ENCODE measurements around the gene GLIS1. TPM values are rescaled to one million over a fixed set of nuclear protein-coding genes. Genes with fewer than 3 reads are reported as not detected.

GLIS1 gene
- total and polyA plus RNA-seq, 11 donors: 0.06 to 0.35 (median 0.13) TPM; not detected in 6

DNA sequence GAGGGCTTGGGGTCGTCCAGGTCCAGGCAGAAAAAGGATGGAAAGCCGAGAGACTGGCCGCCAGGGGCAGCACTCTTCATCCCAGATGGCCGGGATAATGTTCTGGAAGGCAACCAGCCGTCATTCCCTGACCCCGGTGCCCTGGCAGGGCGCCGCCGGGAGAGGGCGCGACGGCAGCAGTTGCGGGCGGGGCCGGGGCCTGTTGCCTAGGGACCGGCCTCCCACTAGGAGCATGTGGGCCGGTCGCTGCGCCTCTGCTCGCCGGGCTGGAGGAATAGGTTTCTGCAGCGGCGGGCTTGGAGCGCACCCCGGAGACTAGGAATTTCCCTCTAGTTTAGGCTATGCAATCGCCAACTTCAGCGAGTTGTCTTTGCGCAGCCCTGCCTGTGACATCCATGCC, 268.8 kb downstream of the GLIS1 start:
- TF ChIP-seq, protein P1, sequence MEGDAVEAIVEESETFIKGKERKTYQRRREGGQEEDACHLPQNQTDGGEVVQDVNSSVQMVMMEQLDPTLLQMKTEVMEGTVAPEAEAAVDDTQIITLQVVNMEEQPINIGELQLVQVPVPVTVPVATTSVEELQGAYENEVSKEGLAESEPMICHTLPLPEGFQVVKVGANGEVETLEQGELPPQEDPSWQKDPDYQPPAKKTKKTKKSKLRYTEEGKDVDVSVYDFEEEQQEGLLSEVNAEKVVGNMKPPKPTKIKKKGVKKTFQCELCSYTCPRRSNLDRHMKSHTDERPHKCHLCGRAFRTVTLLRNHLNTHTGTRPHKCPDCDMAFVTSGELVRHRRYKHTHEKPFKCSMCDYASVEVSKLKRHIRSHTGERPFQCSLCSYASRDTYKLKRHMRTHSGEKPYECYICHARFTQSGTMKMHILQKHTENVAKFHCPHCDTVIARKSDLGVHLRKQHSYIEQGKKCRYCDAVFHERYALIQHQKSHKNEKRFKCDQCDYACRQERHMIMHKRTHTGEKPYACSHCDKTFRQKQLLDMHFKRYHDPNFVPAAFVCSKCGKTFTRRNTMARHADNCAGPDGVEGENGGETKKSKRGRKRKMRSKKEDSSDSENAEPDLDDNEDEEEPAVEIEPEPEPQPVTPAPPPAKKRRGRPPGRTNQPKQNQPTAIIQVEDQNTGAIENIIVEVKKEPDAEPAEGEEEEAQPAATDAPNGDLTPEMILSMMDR (IDR thresholded peaks at IDR 0.05): peak; percentile 39 to 80 (median 56)
- TF ChIP-seq POLR2A (IDR thresholded peaks at IDR 0.05): no peak
- ATAC-seq (peak; percentile 48 to 93 (median 80)), DNase-seq (peak; percentile 67 to 80 (median 74))
- WGBS, 4 donors: 12 to 17% (median 16%) methylated on average over 19 to 28 of the region's 28 CpGs
- intact Hi-C loops (cut with DNase I): no loop called here
- peaks cover 0 to 8% (median 5%) of the 10 kb centered on the region in 12 donors for H3K4me1 ChIP-seq
- no peaks in the 10 kb centered on the region for H3K27me3 ChIP-seq
- peak overlapping the region in 3 of 12 donors; percentile 9 to 15 (median 13) for H3K4me3 ChIP-seq
- H3K36me3 ChIP-seq: no peaks in the 10 kb centered on the region
- no peak overlapping the region for H3K27ac ChIP-seq
- H3K9me3 ChIP-seq: no peaks in the 10 kb centered on the region

DNA sequence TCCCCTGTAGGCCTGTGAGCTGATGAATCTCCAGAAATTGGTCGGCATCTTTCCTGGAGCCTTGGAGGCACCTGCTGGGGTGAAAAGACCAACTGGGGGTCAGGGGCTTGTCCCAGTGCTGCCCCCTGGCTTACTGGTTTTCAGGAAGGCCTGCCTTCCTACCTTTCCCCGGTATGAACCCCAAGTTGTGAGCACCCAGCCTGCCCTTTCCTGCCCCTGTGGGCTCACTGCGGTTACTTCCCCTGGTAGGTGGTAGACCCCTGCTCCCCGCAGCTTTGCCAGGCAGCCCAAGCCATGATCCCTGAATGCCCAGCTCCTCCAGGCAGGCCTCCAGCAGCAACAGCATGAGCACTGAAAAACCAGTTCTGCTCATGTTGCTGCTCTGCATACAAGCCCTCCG, 269.6 kb downstream of the GLIS1 start:
- no peaks in the 10 kb centered on the region for H3K27me3 ChIP-seq
- H3K9me3 ChIP-seq: no peaks in the 10 kb centered on the region
- 89 to 95% (median 92%) methylated on average over 4 to 5 of the region's 5 CpGs for WGBS, 4 donors
- intact Hi-C loops (cut with DNase I): no loop called here
- H3K4me1 ChIP-seq: peaks cover 0 to 8% (median 5%) of the 10 kb centered on the region in 12 donors
- TF ChIP-seq, protein P1 (IDR thresholded peaks at IDR 0.05): no peak
- no peak for TF ChIP-seq POLR2A (IDR thresholded peaks at IDR 0.05)
- DNase-seq: no peak
- H3K36me3 ChIP-seq: no peaks in the 10 kb centered on the region
- no peak overlapping the region for H3K4me3 ChIP-seq
- ATAC-seq: no peak
- no peak overlapping the region for H3K27ac ChIP-seq

DNA sequence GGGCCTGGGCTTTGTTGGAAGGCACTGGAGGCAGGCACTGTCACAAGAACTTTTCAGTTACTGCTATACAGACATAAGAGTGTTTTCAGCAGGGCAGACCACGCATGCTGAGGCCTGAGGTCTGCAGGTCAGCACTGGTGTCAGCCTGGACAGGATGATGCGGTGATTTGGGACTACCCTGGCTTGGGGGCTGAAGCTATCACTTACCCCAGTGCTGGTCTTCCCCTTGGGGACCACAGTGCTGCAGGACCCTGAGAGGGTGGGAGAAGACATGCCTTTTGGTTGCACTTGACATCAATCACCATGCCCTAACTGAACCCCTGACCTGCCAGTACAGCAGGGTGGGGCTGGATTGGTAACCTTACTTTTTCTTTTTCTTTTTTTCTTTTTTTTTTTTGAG, 270.6 kb downstream of the GLIS1 start:
- Histone ChIP-seq H3K27me3 (no peaks in the 10 kb centered on the region), H3K4me3 (no peak overlapping the region), H3K4me1 (peaks cover 0 to 8% (median 5%) of the 10 kb centered on the region in 12 donors), H3K36me3 (no peaks in the 10 kb centered on the region), H3K9me3 (no peaks in the 10 kb centered on the region), H3K27ac (no peak overlapping the region)
- DNase-seq (no peak), ATAC-seq (no peak)
- TF ChIP-seq, protein P1 (IDR thresholded peaks at IDR 0.05): no peak
- no peak for TF ChIP-seq POLR2A (IDR thresholded peaks at IDR 0.05)
- intact Hi-C loops (cut with DNase I): no loop called here
- WGBS, 4 donors: 97 to 100% (median 98%) methylated on average over 2 of the region's 2 CpGs

DNA sequence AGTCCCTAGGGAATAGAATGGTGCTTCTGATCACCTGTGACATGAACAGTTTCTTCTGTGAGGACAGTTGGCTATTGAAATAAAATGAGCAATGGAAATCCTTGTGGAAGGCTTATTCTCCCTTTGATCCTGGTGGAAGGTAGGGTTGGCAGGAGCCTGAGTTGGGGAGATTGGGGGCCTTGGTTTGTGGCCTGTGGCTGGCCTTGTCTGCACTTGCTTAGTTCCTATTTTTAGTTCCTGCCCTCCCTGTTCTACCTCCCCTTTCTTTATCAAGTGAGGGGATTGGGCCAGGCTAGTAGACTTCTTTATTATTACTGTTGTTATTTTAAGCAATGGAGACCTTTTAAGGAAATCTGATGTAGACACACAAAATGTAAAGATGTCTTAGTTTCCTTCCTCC, 271.6 kb downstream of the GLIS1 start:
- no peaks in the 10 kb centered on the region for H3K27me3 ChIP-seq
- TF ChIP-seq, protein P1 (IDR thresholded peaks at IDR 0.05): no peak
- no peak for TF ChIP-seq POLR2A (IDR thresholded peaks at IDR 0.05)
- intact Hi-C loops (cut with DNase I): no loop called here
- H3K4me3 ChIP-seq: no peak overlapping the region
- no peaks in the 10 kb centered on the region for H3K9me3 ChIP-seq
- ATAC-seq: no peak
- no peak overlapping the region for H3K27ac ChIP-seq
- no peak for DNase-seq
- H3K4me1 ChIP-seq: peaks cover 0 to 8% (median 5%) of the 10 kb centered on the region in 12 donors
- no peaks in the 10 kb centered on the region for H3K36me3 ChIP-seq

Measured in heart left ventricle (tissue), 16 donors.